GM12878 (cell line): ENCODE results near the gene PLEKHG2. TPM values are rescaled to one million over a fixed set of nuclear protein-coding genes. Genes with fewer than 3 reads are reported as not detected.

Experiments
- ATAC-seq: fragments of 200-7000 bp; cut with Tn5 transposase; 3 replicates; pipeline ENCODE4 v1.9.1; 2020; ENCODE audit warnings: mild to moderate bottlenecking, moderate library complexity
- BruUV-seq: library from RNA; stranded (reverse); fragments of 400-500 nt; replicated peaks from 2 replicates; lab custom pipeline; 2021; lab: Mats Ljungman, UMichigan
- CTCF ChIA-PET: fragments of 300-600 bp; sonication (Branson Sonifier 250); formaldehyde crosslinking; extraction: SDS; loops from one replicate; lab custom pipeline; 2021; ENCODE audit warnings: inconsistent platforms; lab: Yijun Ruan, JAX
- POLR2A ChIA-PET: fragments of 350-600 bp; formaldehyde crosslinking; extraction: SDS; loops from one replicate; lab custom pipeline; 2021; ENCODE audit warnings: inconsistent platforms; lab: Charles Lee
- RAD21 ChIA-PET: fragments of 300-600 bp; sonication (Branson Sonifier 250); formaldehyde crosslinking; loops from one replicate; lab custom pipeline; 2023; ENCODE audit warnings: antibody characterized with exemption; ENCODE audit not compliant: unreplicated experiment; lab: Charles Lee
- SMC1A ChIA-PET: fragments of 300-600 bp; sonication (Branson Sonifier 250); formaldehyde crosslinking; loops from one replicate; lab custom pipeline; 2023; ENCODE audit not compliant: unreplicated experiment, uncharacterized antibody; lab: Charles Lee
- DNase-seq: peaks from one replicate; pipeline ENCODE4 v3.0.0-alpha.2; 2011; ENCODE audit warnings: low read depth, low spot score
- FAIRE-seq: peaks from 3 replicates; lab custom pipeline; 2011; peaks lifted over from hg19 to GRCh38; lab: Jason Lieb, UNC
- H2AFZ ChIP-seq: 2 replicates; pipeline ENCODE4 v1.6.0; 2011; ENCODE audit warnings: low read depth, low read length, control low read depth; ENCODE audit not compliant: control insufficient read depth
- H3K27ac ChIP-seq: 2 replicates; pipeline ENCODE4 v1.5.1; 2011; ENCODE audit warnings: control low read depth; ENCODE audit not compliant: control insufficient read depth, insufficient read depth
- H3K27me3 ChIP-seq, 2 experiments: replicated peaks in 1 of 2; 2 replicates each; pipeline versions ENCODE4 v1.6.0 to v1.6.1; 2011; ENCODE audit warnings: low read length in 1 of 2; ENCODE audit not compliant: control insufficient read depth in 2 of 2, insufficient read depth in 2 of 2
- H3K36me3 ChIP-seq, 2 experiments: 2 replicates each; pipeline ENCODE4 v1.5.1; 2011; ENCODE audit warnings: low read length in 1 of 2; ENCODE audit not compliant: control insufficient read depth in 2 of 2, insufficient read depth in 2 of 2
- H3K4me1 ChIP-seq: 2 replicates; pipeline ENCODE4 v1.6.1; 2011; ENCODE audit warnings: mild to moderate bottlenecking, low read length, moderate library complexity, mixed read lengths; ENCODE audit not compliant: control insufficient read depth, insufficient read depth
- H3K4me2 ChIP-seq: 2 replicates; pipeline ENCODE4 v1.6.0; 2011; ENCODE audit warnings: control low read depth; ENCODE audit not compliant: control insufficient read depth, insufficient read depth
- H3K4me3 ChIP-seq: fragments of 200-600 bp; sonication (generic); 2 replicates; pipeline ENCODE4 v1.5.1; 2016
- H3K79me2 ChIP-seq: 2 replicates; pipeline ENCODE4 v1.6.0; 2011; ENCODE audit warnings: low read length; ENCODE audit not compliant: control insufficient read depth, insufficient read depth
- H3K9ac ChIP-seq: 2 replicates; pipeline ENCODE4 v1.8.0; 2011; ENCODE audit warnings: low read length, control low read depth, mixed read lengths; ENCODE audit not compliant: control insufficient read depth, insufficient read depth
- H3K9me3 ChIP-seq: replicated peaks from 3 replicates; pipeline ENCODE4 v1.5.1; 2011; ENCODE audit warnings: mild to moderate bottlenecking, low read length; ENCODE audit not compliant: control insufficient read depth, insufficient read depth
- H4K20me1 ChIP-seq: 2 replicates; pipeline ENCODE4 v1.6.0; 2011; ENCODE audit not compliant: control insufficient read depth, insufficient read depth
- ASH2L ChIP-seq: fragments of 300-600, 200-600 bp; sonication (generic); IDR thresholded peaks from 2 replicates; pipeline ENCODE4 v1.6.1; 2017; ENCODE audit warnings: low read depth, mild to moderate bottlenecking, borderline replicate concordance
- ATF7 ChIP-seq: fragments of 450-650 bp; IDR thresholded peaks from 2 replicates; pipeline ENCODE4 v1.6.1; 2016; ENCODE audit warnings: low read depth, mild to moderate bottlenecking
- CREB1 ChIP-seq: IDR thresholded peaks from 2 replicates; pipeline ENCODE4 v1.6.1; 2012; ENCODE audit warnings: low read depth, mild to moderate bottlenecking, inconsistent platforms
- EED ChIP-seq: sonication (generic); IDR thresholded peaks from 2 replicates; pipeline ENCODE4 v1.6.1; 2016; ENCODE audit warnings: antibody characterized with exemption, low read depth
- HDAC2 ChIP-seq: fragments of 200-600 bp; sonication (generic); IDR thresholded peaks from 2 replicates; pipeline ENCODE4 v1.6.1; 2017
- HDAC6 ChIP-seq: fragments of 200-600 bp; sonication (generic); IDR thresholded peaks from one replicate; pipeline ENCODE4 v1.8.0; 2017; ENCODE audit warnings: antibody characterized with exemption; ENCODE audit not compliant: unreplicated experiment
- KAT2A ChIP-seq: conservative IDR thresholded peaks from 2 replicates; pipeline ENCODE4 v1.6.1; 2011; ENCODE audit warnings: low read depth, low read length; ENCODE audit not compliant: control insufficient read depth
- KLF5 ChIP-seq: fragments of 450-650 bp; IDR thresholded peaks from 2 replicates; pipeline ENCODE4 v1.6.1; 2014; ENCODE audit warnings: mild to moderate bottlenecking; ENCODE audit not compliant: partially characterized antibody
- NKRF ChIP-seq: fragments of 450-650 bp; conservative IDR thresholded peaks from 2 replicates; pipeline ENCODE4 v1.6.1; 2017; ENCODE audit warnings: mild to moderate bottlenecking, moderate library complexity
- RB1 ChIP-seq: fragments of 450-650 bp; formaldehyde crosslinking; IDR thresholded peaks from 2 replicates; pipeline ENCODE4 v1.6.1; 2017; ENCODE audit warnings: mild to moderate bottlenecking, borderline replicate concordance
- REST ChIP-seq: IDR thresholded peaks from 2 replicates; pipeline ENCODE4 v1.6.1; 2012; ENCODE audit warnings: mild to moderate bottlenecking, low read depth, low read length
- SMAD5 ChIP-seq: IDR thresholded peaks from 2 replicates; pipeline ENCODE4 v1.6.1; 2016; ENCODE audit warnings: antibody characterized with exemption, low read depth
- SUZ12 ChIP-seq: fragments of 200-600 bp; sonication (generic); IDR thresholded peaks from one replicate; pipeline ENCODE4 v1.6.1; 2018; ENCODE audit warnings: antibody characterized with exemption, mild to moderate bottlenecking; ENCODE audit not compliant: unreplicated experiment
- ZBTB33 ChIP-seq: fragments of 450-650 bp; IDR thresholded peaks from 2 replicates; pipeline ENCODE4 v1.6.1; 2017; ENCODE audit warnings: mild to moderate bottlenecking
- ZNF384 ChIP-seq: IDR thresholded peaks from 2 replicates; pipeline ENCODE4 v1.6.1; 2012; ENCODE audit warnings: low read depth, mild to moderate bottlenecking, low read length, improper control_type of control experiment, borderline replicate concordance
- WGBS: methylation state at CpG from one replicate; pipeline ENCODE4 v1.1.6; 2016; ENCODE audit warnings: low lambda C conversion rate; ENCODE audit not compliant: insufficient replicate concordance, insufficient coverage; ENCODE audit errors: missing lambda C conversion rate; 5-methylcytosine and 5-hydroxymethylcytosine counted together
- in situ Hi-C: fragments of 300-500 bp; cut with MboI; formaldehyde crosslinking; loops from 9 replicates; pipeline ENCODE4 v1.14.3; 2018; ENCODE audit warnings: mixed read lengths
- intact Hi-C: fragments of 100-400 bp; cut with micrococcal nuclease; formaldehyde crosslinking; loops from one replicate; pipeline ENCODE4 v1.14.2; 2022; ENCODE audit not compliant: unreplicated experiment
- polyA plus RNA-seq, 11 experiments: library from polyadenylated mRNA; depleted of rRNA in 4 of 11; unstranded in 6 of 11; stranded (reverse) in 5 of 11; fragments of >200 nt; fragmentation: Nextera tagmentation in 4 of 11; fragmentation: Illumina TruSeq in 1 of 11; extraction: Ambion mirVana in 4 of 11; extraction: Trizol in 1 of 11; gene quantifications; 1 replicate in 1 of 11; 2 replicates in 10 of 11; pipeline versions ENCODE4 v1.2.1 to v1.2.3, GENCODE V29; 2011 to 2016; ENCODE audit warnings: inconsistent platforms in 2 of 11, missing spikeins in 2 of 11, low read depth in 1 of 11
- total RNA-seq, 4 experiments: library from RNA; depleted of rRNA in 3 of 4; stranded (reverse); fragments of >200 nt in 3 of 4; fragmentation: Illumina TruSeq in 1 of 4; extraction: Trizol in 1 of 4; gene quantifications; 2 replicates each; pipeline versions ENCODE4 v1.2.1 to v1.2.3, GENCODE V29; 2013 to 2021

Gene PLEKHG2
- total and polyA plus RNA-seq, 10 of the 15 experiments (the other 5 are each of a cell fraction or from before 2014, with no cell fraction given) = 3.0 to 62.5 (median 17.2) TPM

- Histone ChIP-seq H3K4me2 (peak overlapping the region; percentile 83), H3K9me3 (no peaks in the 10 kb centered on the region), H3K27me3 (no peaks in the 10 kb centered on the region), H3K4me3 (peak overlapping the region; percentile 67; the same call in 1 of the 2 replicates), H2AFZ (peak overlapping the region; percentile 38; the same call in 1 of the 2 replicates), H3K27ac (peak overlapping the region; percentile 100), H3K9ac (peak overlapping the region; percentile 80), H4K20me1 (no peaks in the 10 kb centered on the region), H3K4me1 (peaks cover 29% of the 10 kb centered on the region), H3K36me3 (peaks cover 2 to 6% of the 10 kb centered on the region in 2 experiments; a peak in 2 of 4 replicates), H3K79me2 (peaks cover 68% of the 10 kb centered on the region)
- in situ Hi-C loops (loop anchor here (5.0 kb wide), 1 partner anchor 287 kb away; no protein-coding TSS in a partner anchor), intact Hi-C loops (loop anchor here (5.0 to 10.0 kb wide), 4 partner anchors 125 to 435 kb away; partner anchors contain the start of genes EID2B, FBXO17 and FBXO27)
- ATAC-seq = peak; percentile 5
- ChIA-PET RAD21 (interaction anchor here (0.6 to 4.5 kb wide), 2 partner anchors 12 to 460 kb away, joined by 5 to 37 read pairs; no protein-coding TSS in a partner anchor), POLR2A (interaction anchor here (2.4 to 3.9 kb wide), 2 partner anchors 12 to 18 kb away, joined by 9 to 39 read pairs; partner anchors contain the start of genes MED29 and PAF1), CTCF (interaction anchor here (1.1 to 1.2 kb wide), 2 partner anchors 8 to 11 kb away, joined by 4 read pairs; no protein-coding TSS in a partner anchor), SMC1A (interaction anchor here (3.0 kb wide), 1 partner anchor 11 kb away, joined by 18 read pairs; no protein-coding TSS in a partner anchor)
- BruUV-seq = TSS peak; percentile 61
- WGBS = under 1% methylated on average over 21 of the region's 52 CpGs
- DNase-seq = no peak
- no peak for FAIRE-seq
- TF ChIP-seq KAT2A (no peak), SMAD5 (peak; percentile 22; the same call in 1 of the 2 replicates), CREB1 (no peak), KLF5 (no peak), ASH2L (no peak), REST (no peak), ZNF384 (no peak), HDAC2 (no peak), RB1 (no peak; the same call in 1 of the 2 replicates), SUZ12 (no peak), ATF7 (peak; percentile 99), EED (0 out of 2 replicates have a peak, but pooled peaks have one; percentile 12), ZBTB33 (no peak), HDAC6 (peak; percentile 55), NKRF (no peak)
Measured at GRCh38 chr19:39409208-39410016, 3.1 kb upstream of the PLEKHG2 start.
